Left renal pelvis (tissue), 4 donors: Measurements from ENCODE around the gene MYO7A. TPM values are rescaled to one million over a fixed set of nuclear protein-coding genes. Genes with fewer than 3 reads are reported as not detected.

ENCODE experiments used
- DNase-seq, 4 donors: peaks; one replicate each; pipeline ENCODE4 v3.0.0-alpha.2; 2013; ENCODE audit warnings: low read depth in 4 of 4, low spot score in 3 of 4
- polyA plus RNA-seq, 4 donors: library from polyadenylated mRNA; unstranded; fragments of 120-200 nt; gene quantifications; one replicate each; pipeline ENCODE4 v1.2.1, GENCODE V29; 2013; ENCODE audit not compliant: insufficient read length in 4 of 4

Gene MYO7A
- polyA plus RNA-seq, 4 donors: 2.2 to 4.2 (median 2.8) TPM

DNA sequence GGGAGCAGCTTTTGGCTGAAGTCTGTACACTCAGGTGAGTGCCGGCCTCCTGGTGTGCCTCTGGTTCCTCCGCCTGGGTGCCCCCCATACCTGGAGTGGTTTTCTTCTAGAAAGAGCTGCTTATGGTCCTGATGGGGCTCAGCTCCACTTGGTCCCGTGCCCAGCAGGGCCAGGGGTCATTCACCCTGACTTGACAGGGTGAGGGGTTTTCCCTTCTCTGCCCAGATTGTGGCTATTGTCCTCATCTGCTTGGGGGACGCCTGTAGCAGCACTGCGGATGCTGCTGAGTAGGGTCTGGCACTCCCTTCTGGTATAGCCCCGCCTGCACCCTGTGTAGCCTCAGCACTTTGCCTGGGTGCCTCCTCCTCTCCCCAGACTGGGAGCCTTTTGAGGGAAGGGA lies 17.2 kb upstream of the MYO7A start:
- no peak for DNase-seq

DNA sequence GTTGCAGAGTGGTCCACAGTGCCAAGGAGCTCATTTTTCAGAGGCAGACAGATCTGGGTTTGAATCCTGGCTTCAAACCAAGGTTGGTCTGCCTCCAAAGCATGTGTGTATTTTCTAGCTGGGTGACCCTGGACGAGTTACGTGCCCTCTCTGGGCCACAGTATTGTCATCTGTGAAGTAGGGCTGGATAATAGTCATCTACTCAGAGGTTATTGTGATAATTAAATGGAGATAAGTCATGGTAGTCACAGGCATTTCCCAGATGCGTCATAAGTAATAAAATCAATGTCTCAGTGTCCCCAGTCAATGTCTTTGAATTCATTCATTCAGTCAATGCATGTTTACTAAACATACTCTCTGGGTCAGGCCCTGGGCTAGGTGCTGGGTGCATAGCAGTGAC lies 16.8 kb upstream of the MYO7A start:
- DNase-seq: no peak

DNA sequence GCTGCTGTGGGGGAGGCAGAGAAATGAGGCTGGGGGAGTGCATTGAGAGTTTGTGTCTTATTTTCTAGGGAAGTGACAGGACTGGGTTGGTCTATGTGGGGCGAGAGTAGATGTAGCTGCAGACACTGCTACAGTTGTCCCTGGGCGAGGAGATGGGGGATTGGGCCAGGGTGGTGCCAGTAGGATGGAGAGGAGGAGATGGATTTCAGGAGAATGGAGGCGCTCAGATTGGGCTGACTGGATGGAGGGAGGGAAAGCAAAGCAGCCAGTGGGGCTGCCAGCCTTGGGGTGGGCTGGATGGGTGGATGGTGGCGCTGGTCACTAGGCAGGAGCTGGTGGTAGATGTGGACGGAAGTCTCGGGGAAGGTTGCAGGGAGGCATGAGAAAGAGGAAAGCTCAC lies 16.1 kb upstream of the MYO7A start:
- no peak for DNase-seq

DNA sequence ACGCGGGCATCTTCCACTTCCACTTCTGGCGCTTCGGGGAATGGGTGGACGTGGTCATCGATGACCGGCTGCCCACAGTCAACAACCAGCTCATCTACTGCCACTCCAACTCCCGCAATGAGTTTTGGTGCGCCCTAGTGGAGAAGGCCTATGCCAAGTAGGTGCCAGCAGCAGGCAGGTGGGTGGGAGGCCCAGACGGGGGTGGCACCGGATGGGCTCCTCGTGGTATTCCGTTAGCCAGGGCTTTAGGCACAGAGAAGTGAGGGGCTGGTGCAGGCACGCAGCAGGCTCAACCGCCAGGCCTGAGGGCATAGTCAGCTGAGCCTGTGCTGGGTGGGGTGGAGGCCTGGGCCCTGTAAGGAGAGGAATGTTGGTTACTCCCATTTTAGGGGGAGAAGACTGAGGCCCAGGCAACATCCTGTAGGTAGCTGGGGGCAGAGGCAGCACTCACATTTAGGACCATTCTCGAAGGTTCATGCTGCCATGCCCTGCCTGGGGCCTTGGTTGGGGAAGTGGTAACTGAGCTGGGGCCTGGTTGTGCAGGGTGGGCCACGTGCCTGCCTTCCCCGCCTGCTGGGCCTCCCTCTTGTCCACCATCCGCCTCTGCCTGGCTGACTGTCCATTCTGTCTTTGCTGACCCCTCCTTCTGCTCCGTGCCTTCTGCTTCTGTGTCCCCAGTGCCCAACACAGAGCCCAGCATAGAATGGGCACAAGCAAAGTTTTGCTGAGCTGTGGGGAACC lies 15.2 kb upstream of the MYO7A start:
- no peak for DNase-seq

DNA sequence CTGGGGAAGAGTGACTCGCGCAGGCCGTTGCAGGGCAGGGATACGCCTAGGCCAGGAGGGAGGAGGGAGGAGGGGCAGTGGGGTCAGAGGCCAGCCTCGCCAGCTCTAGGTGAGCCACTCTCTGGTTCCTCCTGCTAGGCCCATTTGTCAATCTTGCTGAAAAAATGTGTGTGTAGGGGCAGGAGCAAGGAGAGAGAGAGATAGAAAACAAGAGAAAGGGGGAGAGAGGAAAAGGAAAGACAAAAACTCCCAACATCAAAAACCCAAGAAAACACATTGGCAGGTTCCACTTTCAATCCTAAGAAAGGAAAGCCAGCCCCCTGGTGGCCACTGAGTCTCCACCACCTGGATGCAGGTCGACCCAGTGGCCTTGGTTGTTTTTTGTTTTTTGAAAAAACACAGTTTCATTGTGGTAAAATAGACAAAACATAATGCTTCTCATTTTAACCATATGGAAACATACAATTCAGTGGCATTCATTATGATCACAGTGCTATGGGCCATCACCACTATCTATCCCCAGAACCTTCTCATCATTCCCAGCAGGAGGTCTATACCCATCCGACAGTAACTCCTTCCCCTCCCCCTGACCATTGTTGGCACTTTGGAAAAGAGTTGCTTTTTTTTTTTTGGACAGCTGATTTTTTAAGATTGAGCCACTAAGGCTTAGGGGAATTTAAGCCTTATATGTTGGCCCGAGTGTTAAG lies 14.5 kb upstream of the MYO7A start:
- no peak for DNase-seq

DNA sequence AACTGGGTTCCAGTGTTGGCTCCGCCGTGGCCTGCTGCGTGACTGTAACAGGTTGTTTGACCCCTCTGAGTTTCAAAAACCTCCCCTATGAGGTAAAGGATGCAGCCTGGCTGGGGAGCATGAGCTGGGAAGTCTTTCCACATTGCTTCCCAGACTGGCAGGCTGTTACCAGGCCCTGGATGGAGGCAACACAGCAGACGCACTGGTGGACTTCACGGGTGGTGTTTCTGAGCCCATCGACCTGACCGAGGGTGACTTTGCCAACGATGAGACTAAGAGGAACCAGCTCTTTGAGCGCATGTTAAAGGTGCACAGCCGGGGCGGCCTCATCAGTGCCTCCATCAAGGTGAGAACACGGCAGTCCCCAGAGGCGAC lies 14.0 kb upstream of the MYO7A start:
- no peak for DNase-seq

- no peak for DNase-seq
Measured at GRCh38 chr11:77115181-77115611, 12.8 kb upstream of the MYO7A start.

- no peak for DNase-seq
Measured at GRCh38 chr11:77115956-77116355, 12.1 kb upstream of the MYO7A start.

DNA sequence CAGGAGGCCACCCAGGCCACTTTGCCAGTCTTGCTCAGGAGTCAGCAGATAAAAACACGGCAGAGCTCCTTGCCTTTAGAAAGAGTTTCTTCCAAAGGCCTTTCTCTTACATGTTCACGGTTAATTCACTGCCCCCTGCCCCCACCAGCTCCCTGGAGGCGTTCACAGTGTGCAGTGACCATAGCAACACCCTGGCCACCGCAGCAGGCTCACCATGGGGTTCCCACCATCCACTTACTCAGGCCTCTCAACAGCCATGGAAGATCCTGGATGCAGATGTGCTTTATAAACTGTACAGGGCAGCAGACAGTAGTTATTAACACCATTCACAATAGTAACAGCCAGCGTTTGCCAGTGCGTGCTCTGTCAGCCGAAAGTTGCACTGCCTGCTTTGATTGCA lies 10.6 kb upstream of the MYO7A start:
- DNase-seq: no peak

DNA sequence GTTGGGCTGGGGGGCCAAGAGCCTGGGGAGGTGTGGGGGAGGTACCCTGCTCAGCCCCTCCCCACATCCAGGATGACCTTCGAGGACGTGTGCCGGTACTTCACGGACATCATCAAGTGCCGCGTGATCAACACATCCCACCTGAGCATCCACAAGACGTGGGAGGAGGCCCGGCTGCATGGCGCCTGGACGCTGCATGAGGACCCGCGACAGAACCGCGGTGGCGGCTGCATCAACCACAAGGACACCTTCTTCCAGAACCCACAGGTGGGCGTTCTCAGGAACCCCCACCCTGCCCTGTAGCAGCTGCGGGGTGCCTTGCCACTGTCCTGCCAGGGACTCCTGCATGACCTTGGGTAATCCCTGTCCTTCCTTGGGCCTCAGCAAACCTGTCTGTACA lies 10.0 kb upstream of the MYO7A start:
- DNase-seq: no peak

- DNase-seq: no peak
Measured at GRCh38 chr11:77118971-77119370, 9.1 kb upstream of the MYO7A start.

DNA sequence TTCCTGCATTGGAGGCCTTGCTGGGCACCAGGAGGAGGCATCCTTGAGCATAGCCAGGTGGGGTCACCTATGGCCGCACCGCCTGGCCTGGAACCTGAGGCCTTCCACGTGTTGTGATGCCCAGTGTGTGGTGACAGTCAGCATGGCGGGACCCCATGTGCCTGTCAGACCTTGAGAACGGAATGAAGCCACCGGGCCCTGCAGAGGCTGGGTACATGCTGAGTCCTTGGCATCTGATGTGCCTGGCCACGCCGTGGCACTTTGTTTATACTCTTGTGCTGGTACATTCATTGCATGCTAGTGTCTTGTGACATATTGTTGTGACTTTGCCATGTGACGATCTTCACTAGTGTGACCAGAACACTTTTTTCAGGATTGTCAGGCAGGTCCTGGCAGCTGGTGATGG lies 8.5 kb upstream of the MYO7A start:
- DNase-seq: no peak

DNA sequence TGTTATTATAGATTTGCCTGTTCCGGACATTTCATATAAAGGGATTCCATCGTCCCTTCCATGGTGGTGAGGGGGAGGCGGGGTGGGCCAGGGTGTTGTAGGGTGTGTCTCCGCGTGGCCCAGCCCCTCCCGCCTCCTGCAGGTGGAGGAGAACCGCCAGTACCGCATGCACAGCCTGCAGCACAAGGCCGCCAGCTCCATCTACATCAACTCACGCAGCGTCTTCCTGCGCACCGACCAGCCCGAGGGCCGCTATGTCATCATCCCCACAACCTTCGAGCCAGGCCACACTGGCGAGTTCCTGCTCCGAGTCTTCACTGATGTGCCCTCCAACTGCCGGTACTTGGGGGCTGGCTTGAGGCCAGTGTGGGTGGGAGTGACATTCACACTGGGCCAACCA lies 7.5 kb upstream of the MYO7A start:
- no peak for DNase-seq

- no peak for DNase-seq
Measured at GRCh38 chr11:77121096-77121640, 6.9 kb upstream of the MYO7A start.

DNA sequence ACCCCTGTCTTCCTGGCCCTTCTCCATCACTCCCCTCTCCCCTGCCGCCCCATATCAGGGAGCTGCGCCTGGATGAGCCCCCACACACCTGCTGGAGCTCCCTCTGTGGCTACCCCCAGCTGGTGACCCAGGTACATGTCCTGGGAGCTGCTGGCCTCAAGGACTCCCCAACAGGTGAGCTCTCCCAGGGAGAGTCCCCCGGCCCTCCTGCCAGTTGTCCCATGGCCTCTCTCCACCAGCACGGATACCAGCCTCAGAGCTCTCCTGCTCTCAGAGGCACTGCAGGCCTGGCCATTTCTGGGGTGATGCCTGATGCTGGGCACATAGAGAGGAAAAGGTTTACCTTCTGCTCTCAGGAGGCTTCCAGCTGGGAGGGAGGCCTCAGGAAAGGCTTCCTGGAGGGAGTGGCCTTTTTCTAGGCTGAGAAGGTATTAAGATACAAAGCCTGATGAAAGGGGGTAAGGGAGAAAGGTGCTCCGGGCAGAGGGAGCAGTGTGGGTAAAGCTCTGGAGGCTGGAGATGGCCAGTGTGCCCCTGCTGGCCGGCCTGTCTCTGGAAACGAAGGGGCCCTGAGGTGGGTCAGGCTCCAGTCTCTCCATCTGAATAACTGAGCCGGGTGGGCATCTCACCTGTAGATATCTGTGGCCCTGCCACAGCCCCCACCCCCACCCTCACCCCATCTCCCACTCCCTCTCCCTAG lies 6.0 kb upstream of the MYO7A start:
- no peak for DNase-seq

GRCh38 chr11:77122576-77123212 lies 5.4 kb upstream of the MYO7A start:
- DNase-seq: no peak

- no peak for DNase-seq
Measured at GRCh38 chr11:77123591-77123990, 4.5 kb upstream of the MYO7A start.

- no peak for DNase-seq
Measured at GRCh38 chr11:77124041-77124440, 4.0 kb upstream of the MYO7A start.

DNA sequence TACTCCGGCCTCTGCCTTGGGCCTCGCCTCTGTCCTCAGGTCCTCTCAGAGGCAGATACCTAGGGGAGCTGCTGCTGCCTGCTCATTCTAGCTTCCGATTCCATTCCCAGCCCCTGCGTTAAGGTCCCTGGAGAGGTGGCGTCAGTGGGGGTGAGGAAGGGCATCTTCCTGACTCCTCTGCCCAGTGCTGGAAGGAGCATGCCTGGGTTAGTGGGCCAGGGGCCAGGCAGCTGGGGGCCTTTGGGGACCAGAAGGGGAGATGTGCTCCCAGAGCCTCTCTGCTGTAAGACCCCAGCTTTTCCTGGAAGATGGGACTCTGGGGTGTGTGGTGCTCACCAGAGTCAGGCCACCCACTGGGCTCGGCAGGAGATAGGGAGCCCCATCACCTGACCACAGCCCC lies 3.6 kb upstream of the MYO7A start:
- DNase-seq: no peak

DNA sequence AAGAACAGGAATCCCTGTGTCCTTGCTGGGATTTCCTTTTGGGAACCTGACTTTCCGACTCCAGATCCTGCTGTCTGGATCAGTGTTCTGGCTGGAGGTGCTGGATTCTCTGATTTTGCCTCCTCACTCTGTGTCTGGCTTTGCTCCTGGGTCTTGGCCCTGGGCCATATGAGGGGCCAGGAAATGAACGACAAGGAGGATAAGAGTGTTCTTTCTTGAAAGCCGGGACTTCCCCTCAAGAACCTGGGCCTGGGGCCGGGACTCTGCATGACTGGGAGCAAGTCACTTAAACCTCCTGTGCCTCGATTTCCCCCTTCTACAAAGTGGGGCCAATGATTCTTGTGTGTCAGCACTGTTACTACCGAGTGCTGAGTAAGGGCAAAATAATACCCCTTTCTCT lies 2.9 kb upstream of the MYO7A start:
- DNase-seq: no peak

- no peak for DNase-seq
Measured at GRCh38 chr11:77125695-77126094, 2.4 kb upstream of the MYO7A start.
